Measurements from ENCODE around the gene MYO1F. TPM values are rescaled to one million over a fixed set of nuclear protein-coding genes. Genes with fewer than 3 reads are reported as not detected.

The MYO1F gene
- total and polyA plus RNA-seq, 2 donors from 2014 or later: 1.7 to 35.8 TPM

DNA sequence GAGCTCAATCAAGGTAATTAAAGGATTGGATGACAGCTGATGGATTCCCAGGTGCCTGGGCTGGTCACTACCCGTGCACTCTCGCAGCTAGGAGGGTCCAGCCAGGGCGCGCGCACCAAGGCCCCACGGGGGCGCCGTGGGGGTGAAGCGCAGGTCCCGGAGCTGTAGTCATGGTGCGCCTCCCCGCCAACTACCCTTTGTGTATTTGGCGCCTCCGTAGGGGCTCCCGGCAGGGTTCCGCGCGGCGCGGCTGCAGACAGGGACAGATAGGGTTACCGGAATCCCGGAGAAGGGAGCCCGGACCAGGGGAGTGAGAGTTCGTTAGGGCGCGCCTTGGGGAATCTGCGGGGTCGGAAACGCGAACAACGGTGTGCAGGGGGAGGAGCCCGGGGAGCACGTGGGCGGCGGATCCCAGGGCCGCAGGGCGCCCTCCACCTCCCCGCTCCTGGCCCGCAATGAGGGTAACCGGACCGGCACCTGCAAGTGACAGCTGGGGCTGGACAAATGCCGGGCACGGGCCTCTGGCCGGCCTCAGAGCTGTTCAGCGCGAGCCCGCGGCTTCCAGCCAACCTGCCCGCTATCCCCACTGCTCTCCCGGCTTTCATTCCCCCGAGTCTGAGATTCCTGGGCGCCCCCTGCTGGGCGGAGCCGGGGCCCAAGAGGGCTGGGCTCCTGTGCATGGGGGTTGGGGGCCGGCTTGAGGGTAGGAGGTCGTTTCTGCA lies 71.4 kb downstream of the MYO1F start:
- H3K36me3 ChIP-seq (ENCODE audit: control insufficient read depth in 2 of 3, insufficient read depth in 3 of 3, low read length in 3 of 3): no peaks in the 10 kb centered on the region
- H3K9ac ChIP-seq (ENCODE audit: low read length in 3 of 3): peak overlapping the region in 1 of 3 donors; percentile 51
- no peak for FAIRE-seq
- H3K4me3 ChIP-seq (ENCODE audit: low read length in 3 of 3): peak overlapping the region; percentile 3 to 63 (median 11)
- intact Hi-C loops (cut with DNase I): loop anchor here (10.0 kb wide), 1 partner anchor 91 kb away; the partner anchor contains the start of gene MARCHF2
- DNase-seq: peak; percentile 88 to 94 (median 91)
- TF ChIP-seq, protein P1, sequence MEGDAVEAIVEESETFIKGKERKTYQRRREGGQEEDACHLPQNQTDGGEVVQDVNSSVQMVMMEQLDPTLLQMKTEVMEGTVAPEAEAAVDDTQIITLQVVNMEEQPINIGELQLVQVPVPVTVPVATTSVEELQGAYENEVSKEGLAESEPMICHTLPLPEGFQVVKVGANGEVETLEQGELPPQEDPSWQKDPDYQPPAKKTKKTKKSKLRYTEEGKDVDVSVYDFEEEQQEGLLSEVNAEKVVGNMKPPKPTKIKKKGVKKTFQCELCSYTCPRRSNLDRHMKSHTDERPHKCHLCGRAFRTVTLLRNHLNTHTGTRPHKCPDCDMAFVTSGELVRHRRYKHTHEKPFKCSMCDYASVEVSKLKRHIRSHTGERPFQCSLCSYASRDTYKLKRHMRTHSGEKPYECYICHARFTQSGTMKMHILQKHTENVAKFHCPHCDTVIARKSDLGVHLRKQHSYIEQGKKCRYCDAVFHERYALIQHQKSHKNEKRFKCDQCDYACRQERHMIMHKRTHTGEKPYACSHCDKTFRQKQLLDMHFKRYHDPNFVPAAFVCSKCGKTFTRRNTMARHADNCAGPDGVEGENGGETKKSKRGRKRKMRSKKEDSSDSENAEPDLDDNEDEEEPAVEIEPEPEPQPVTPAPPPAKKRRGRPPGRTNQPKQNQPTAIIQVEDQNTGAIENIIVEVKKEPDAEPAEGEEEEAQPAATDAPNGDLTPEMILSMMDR (IDR thresholded peaks at IDR 0.05; ENCODE audit: borderline replicate concordance, extremely low read depth, insufficient read depth): peak; percentile 62
- H3K9me3 ChIP-seq (ENCODE audit: control insufficient read depth in 2 of 3, insufficient read depth in 1 of 3, low read length in 3 of 3): no peaks in the 10 kb centered on the region
- H3K27ac ChIP-seq (ENCODE audit: low read depth in 2 of 2, low read length in 2 of 2): no peak overlapping the region
- peaks cover 0 to 3% (median 3%) of the 10 kb centered on the region in 3 donors for H3K4me1 ChIP-seq (ENCODE audit: control insufficient read depth in 2 of 3, insufficient read depth in 2 of 3, low read depth in 1 of 3, low read length in 3 of 3)
- H3K27me3 ChIP-seq (ENCODE audit: control insufficient read depth, insufficient read depth, low read length): no peaks in the 10 kb centered on the region

DNA sequence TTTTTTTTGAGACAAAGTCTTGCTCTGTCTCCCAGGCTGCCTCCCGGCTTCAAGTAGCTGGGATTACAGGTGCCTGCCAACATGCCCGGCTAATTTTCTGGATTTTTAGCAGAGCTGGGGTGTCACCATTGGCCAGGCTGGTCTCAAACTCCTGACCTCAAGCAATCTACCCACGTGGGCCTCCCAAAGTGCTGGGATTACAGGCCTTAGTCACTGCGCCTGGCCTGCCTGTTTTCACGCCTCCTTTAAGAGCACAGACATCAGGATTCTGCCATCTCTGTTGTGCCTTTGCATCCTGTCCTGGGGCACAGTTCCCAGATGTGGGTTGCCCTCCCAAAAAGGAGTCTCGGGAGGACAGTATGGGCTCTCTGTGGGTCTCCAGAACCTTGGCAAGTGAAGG lies 72.3 kb downstream of the MYO1F start:
- no peak overlapping the region for H3K9ac ChIP-seq (ENCODE audit: low read length in 3 of 3)
- no peaks in the 10 kb centered on the region for H3K36me3 ChIP-seq (ENCODE audit: control insufficient read depth in 2 of 3, insufficient read depth in 3 of 3, low read length in 3 of 3)
- TF ChIP-seq, protein P1 (IDR thresholded peaks at IDR 0.05; ENCODE audit: borderline replicate concordance, extremely low read depth, insufficient read depth): no peak
- no peak overlapping the region for H3K27ac ChIP-seq (ENCODE audit: low read depth in 2 of 2, low read length in 2 of 2)
- FAIRE-seq (no peak), DNase-seq (no peak)
- no peak overlapping the region for H3K4me3 ChIP-seq (ENCODE audit: low read length in 3 of 3)
- peaks cover 0 to 3% (median 3%) of the 10 kb centered on the region in 3 donors for H3K4me1 ChIP-seq (ENCODE audit: control insufficient read depth in 2 of 3, insufficient read depth in 2 of 3, low read depth in 1 of 3, low read length in 3 of 3)
- H3K27me3 ChIP-seq (ENCODE audit: control insufficient read depth, insufficient read depth, low read length): no peaks in the 10 kb centered on the region
- no peaks in the 10 kb centered on the region for H3K9me3 ChIP-seq (ENCODE audit: control insufficient read depth in 2 of 3, insufficient read depth in 1 of 3, low read length in 3 of 3)
- intact Hi-C loops (cut with DNase I): loop anchor here (10.0 kb wide), 1 partner anchor 90 kb away; the partner anchor contains the start of gene MARCHF2

DNA sequence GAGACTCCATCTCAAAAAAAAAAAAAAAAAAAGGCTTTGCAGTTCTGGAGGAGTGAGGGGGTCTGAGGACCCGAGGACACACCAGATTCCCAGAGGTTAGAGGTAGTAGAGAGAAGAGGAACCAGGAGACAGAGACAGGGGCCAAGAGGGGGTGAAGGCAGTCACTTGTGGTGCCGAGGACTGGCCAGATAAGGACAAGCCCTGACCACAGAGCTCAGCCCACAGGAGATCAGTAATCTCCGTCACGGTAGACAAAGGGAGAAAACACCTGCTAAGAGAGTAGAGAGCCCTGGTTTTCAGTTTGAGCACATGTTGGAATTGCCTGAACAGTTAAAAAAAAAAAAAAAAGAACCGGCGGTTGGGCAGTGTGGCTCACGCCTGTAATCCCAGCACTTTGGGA lies 73.1 kb downstream of the MYO1F start:
- no peak overlapping the region for H3K27ac ChIP-seq (ENCODE audit: low read depth in 2 of 2, low read length in 2 of 2)
- peaks cover 0 to 3% (median 3%) of the 10 kb centered on the region in 3 donors for H3K4me1 ChIP-seq (ENCODE audit: control insufficient read depth in 2 of 3, insufficient read depth in 2 of 3, low read depth in 1 of 3, low read length in 3 of 3)
- H3K9me3 ChIP-seq (ENCODE audit: control insufficient read depth in 2 of 3, insufficient read depth in 1 of 3, low read length in 3 of 3): no peaks in the 10 kb centered on the region
- no peak for DNase-seq
- no peak for FAIRE-seq
- no peaks in the 10 kb centered on the region for H3K27me3 ChIP-seq (ENCODE audit: control insufficient read depth, insufficient read depth, low read length)
- H3K9ac ChIP-seq (ENCODE audit: low read length in 3 of 3): no peak overlapping the region
- no peaks in the 10 kb centered on the region for H3K36me3 ChIP-seq (ENCODE audit: control insufficient read depth in 2 of 3, insufficient read depth in 3 of 3, low read length in 3 of 3)
- TF ChIP-seq, protein P1 (IDR thresholded peaks at IDR 0.05; ENCODE audit: borderline replicate concordance, extremely low read depth, insufficient read depth): no peak
- no peak overlapping the region for H3K4me3 ChIP-seq (ENCODE audit: low read length in 3 of 3)
- intact Hi-C loops (cut with DNase I): loop anchor here (10.0 kb wide), 1 partner anchor 89 kb away; the partner anchor contains the start of gene MARCHF2
